Mesothelial cell of epicardium (in vitro differentiated cells): ENCODE measurements around the gene ZNF536. TPM values are rescaled to one million over a fixed set of nuclear protein-coding genes. Genes with fewer than 3 reads are reported as not detected.

Experiments used
- DNase-seq, 2 experiments: peaks; one replicate each; pipeline ENCODE4 v3.0.0; 2021; ENCODE audit warnings: low spot score in 2 of 2; ENCODE audit not compliant: unreplicated experiment in 2 of 2
- H3K27ac Mint-ChIP-seq: 2 replicates; pipeline ENCODE4 v1.8.0; 2021; ENCODE audit warnings: mixed read lengths
- H3K27me3 Mint-ChIP-seq: 2 replicates; pipeline ENCODE4 v1.8.0; 2021; ENCODE audit warnings: low read depth, mixed read lengths
- H3K36me3 Mint-ChIP-seq: 2 replicates; pipeline ENCODE4 v1.8.0; 2021; ENCODE audit warnings: mixed read lengths
- H3K4me1 Mint-ChIP-seq: 2 replicates; pipeline ENCODE4 v1.8.0; 2021; ENCODE audit warnings: mixed read lengths
- H3K4me3 Mint-ChIP-seq: 2 replicates; pipeline ENCODE4 v1.8.0; 2021; ENCODE audit warnings: mild to moderate bottlenecking, moderate library complexity, mixed read lengths
- H3K9me3 Mint-ChIP-seq: 2 replicates; pipeline ENCODE4 v1.8.0; 2021; ENCODE audit warnings: mixed read lengths
- CTCF ChIP-seq: fragments of 200-600 bp; sonication (generic); IDR thresholded peaks from one replicate; pipeline ENCODE4 v1.5.0; 2021; ENCODE audit warnings: antibody characterized with exemption; ENCODE audit not compliant: unreplicated experiment
- total RNA-seq: library from RNA; stranded (reverse); gene quantifications from 3 replicates; pipeline ENCODE4 v1.2.1, GENCODE V29; 2021

Gene ZNF536
- total RNA-seq, 1 donor from 2014 or later, result 9.2 TPM

- Mint-ChIP-seq H3K36me3 (no peaks in the 10 kb centered on the region), H3K27me3 (peaks cover 79% of the 10 kb centered on the region), H3K4me1 (peaks cover 2% of the 10 kb centered on the region)
Observed at GRCh38 chr19:30378701-30379100, 6.5 kb downstream of the ZNF536 start.

GRCh38 chr19:30379841-30380610 lies 7.8 kb downstream of the ZNF536 start:
- no peak for TF ChIP-seq CTCF
- Mint-ChIP-seq H3K9me3 (peaks cover 6% of the 10 kb centered on the region), H3K27ac (no peak overlapping the region), H3K4me1 (no peaks in the 10 kb centered on the region), H3K27me3 (peaks cover 78% of the 10 kb centered on the region), H3K4me3 (no peak overlapping the region), H3K36me3 (no peaks in the 10 kb centered on the region)
- DNase-seq, result no peak

More at GRCh38 chr19:30378701-30379100, 6.5 kb downstream of the ZNF536 start:
- TF ChIP-seq CTCF, result no peak
- Mint-ChIP-seq H3K9me3 (peaks cover 6% of the 10 kb centered on the region), H3K4me3 (no peak overlapping the region), H3K27ac (no peak overlapping the region)
- DNase-seq, result no peak

- no peak for DNase-seq
- Mint-ChIP-seq H3K4me1 (no peaks in the 10 kb centered on the region), H3K27me3 (peaks cover 77% of the 10 kb centered on the region), H3K27ac (no peak overlapping the region), H3K36me3 (no peaks in the 10 kb centered on the region), H3K4me3 (no peak overlapping the region), H3K9me3 (peaks cover 6% of the 10 kb centered on the region)
- no peak for TF ChIP-seq CTCF
Observed at GRCh38 chr19:30381366-30381765, 9.2 kb downstream of the ZNF536 start.

GRCh38 chr19:30385174-30385573 lies 13.0 kb downstream of the ZNF536 start:
- H3K27ac Mint-ChIP-seq, result no peak overlapping the region
- H3K27me3 Mint-ChIP-seq, result peaks cover 76% of the 10 kb centered on the region
- H3K4me3 Mint-ChIP-seq, result no peak overlapping the region
- no peak for TF ChIP-seq CTCF
- H3K4me1 Mint-ChIP-seq, result no peaks in the 10 kb centered on the region
- no peak for DNase-seq
- H3K36me3 Mint-ChIP-seq, result no peaks in the 10 kb centered on the region
- H3K9me3 Mint-ChIP-seq, result no peaks in the 10 kb centered on the region

- Mint-ChIP-seq H3K4me3 (no peak overlapping the region), H3K36me3 (no peaks in the 10 kb centered on the region), H3K9me3 (no peaks in the 10 kb centered on the region), H3K27ac (no peak overlapping the region), H3K4me1 (no peaks in the 10 kb centered on the region), H3K27me3 (peaks cover 74% of the 10 kb centered on the region)
- no peak for TF ChIP-seq CTCF
- DNase-seq, result no peak
Observed at GRCh38 chr19:30385666-30386065, 13.5 kb downstream of the ZNF536 start.
